GM12878 (cell line): ENCODE measurements around the gene PYGO1. TPM values are rescaled to one million over a fixed set of nuclear protein-coding genes. Genes with fewer than 3 reads are reported as not detected.

Source experiments
- ATAC-seq: fragments of 200-7000 bp; cut with Tn5 transposase; 3 replicates; pipeline ENCODE4 v1.9.1; 2020; ENCODE audit warnings: mild to moderate bottlenecking, moderate library complexity
- BruUV-seq: library from RNA; stranded (reverse); fragments of 400-500 nt; replicated peaks from 2 replicates; lab custom pipeline; 2021; lab: Mats Ljungman, UMichigan
- CTCF ChIA-PET: fragments of 300-600 bp; sonication (Branson Sonifier 250); formaldehyde crosslinking; extraction: SDS; loops from one replicate; lab custom pipeline; 2021; ENCODE audit warnings: inconsistent platforms; lab: Yijun Ruan, JAX
- POLR2A ChIA-PET: fragments of 350-600 bp; formaldehyde crosslinking; extraction: SDS; loops from one replicate; lab custom pipeline; 2021; ENCODE audit warnings: inconsistent platforms; lab: Charles Lee
- RAD21 ChIA-PET: fragments of 300-600 bp; sonication (Branson Sonifier 250); formaldehyde crosslinking; loops from one replicate; lab custom pipeline; 2023; ENCODE audit warnings: antibody characterized with exemption; ENCODE audit not compliant: unreplicated experiment; lab: Charles Lee
- SMC1A ChIA-PET: fragments of 300-600 bp; sonication (Branson Sonifier 250); formaldehyde crosslinking; loops from one replicate; lab custom pipeline; 2023; ENCODE audit not compliant: unreplicated experiment, uncharacterized antibody; lab: Charles Lee
- DNase-seq: peaks from one replicate; pipeline ENCODE4 v3.0.0-alpha.2; 2011; ENCODE audit warnings: low read depth, low spot score
- FAIRE-seq: peaks from 3 replicates; lab custom pipeline; 2011; peaks lifted over from hg19 to GRCh38; lab: Jason Lieb, UNC
- H2AFZ ChIP-seq: 2 replicates; pipeline ENCODE4 v1.6.0; 2011; ENCODE audit warnings: low read depth, low read length, control low read depth; ENCODE audit not compliant: control insufficient read depth
- H3K27ac ChIP-seq: 2 replicates; pipeline ENCODE4 v1.5.1; 2011; ENCODE audit warnings: control low read depth; ENCODE audit not compliant: control insufficient read depth, insufficient read depth
- H3K27me3 ChIP-seq, 2 experiments: replicated peaks in 1 of 2; 2 replicates each; pipeline versions ENCODE4 v1.6.0 to v1.6.1; 2011; ENCODE audit warnings: low read length in 1 of 2; ENCODE audit not compliant: control insufficient read depth in 2 of 2, insufficient read depth in 2 of 2
- H3K36me3 ChIP-seq, 2 experiments: 2 replicates each; pipeline ENCODE4 v1.5.1; 2011; ENCODE audit warnings: low read length in 1 of 2; ENCODE audit not compliant: control insufficient read depth in 2 of 2, insufficient read depth in 2 of 2
- H3K4me1 ChIP-seq: 2 replicates; pipeline ENCODE4 v1.6.1; 2011; ENCODE audit warnings: mild to moderate bottlenecking, low read length, moderate library complexity, mixed read lengths; ENCODE audit not compliant: control insufficient read depth, insufficient read depth
- H3K4me2 ChIP-seq: 2 replicates; pipeline ENCODE4 v1.6.0; 2011; ENCODE audit warnings: control low read depth; ENCODE audit not compliant: control insufficient read depth, insufficient read depth
- H3K4me3 ChIP-seq: fragments of 200-600 bp; sonication (generic); 2 replicates; pipeline ENCODE4 v1.5.1; 2016
- H3K79me2 ChIP-seq: 2 replicates; pipeline ENCODE4 v1.6.0; 2011; ENCODE audit warnings: low read length; ENCODE audit not compliant: control insufficient read depth, insufficient read depth
- H3K9ac ChIP-seq: 2 replicates; pipeline ENCODE4 v1.8.0; 2011; ENCODE audit warnings: low read length, control low read depth, mixed read lengths; ENCODE audit not compliant: control insufficient read depth, insufficient read depth
- H3K9me3 ChIP-seq: replicated peaks from 3 replicates; pipeline ENCODE4 v1.5.1; 2011; ENCODE audit warnings: mild to moderate bottlenecking, low read length; ENCODE audit not compliant: control insufficient read depth, insufficient read depth
- H4K20me1 ChIP-seq: 2 replicates; pipeline ENCODE4 v1.6.0; 2011; ENCODE audit not compliant: control insufficient read depth, insufficient read depth
- ATF7 ChIP-seq: fragments of 450-650 bp; IDR thresholded peaks from 2 replicates; pipeline ENCODE4 v1.6.1; 2016; ENCODE audit warnings: low read depth, mild to moderate bottlenecking
- CHD4 ChIP-seq: fragments of 200-600 bp; sonication (generic); IDR thresholded peaks from 2 replicates; pipeline ENCODE4 v1.6.1; 2016; ENCODE audit warnings: mild to moderate bottlenecking
- IKZF2 ChIP-seq, 2 experiments: fragments of 450-650 bp; IDR thresholded peaks; 2 replicates each; pipeline ENCODE4 v1.6.1; 2017; ENCODE audit warnings: mild to moderate bottlenecking in 2 of 2, moderate library complexity in 2 of 2
- PAX8 ChIP-seq: fragments of 450-650 bp; IDR thresholded peaks from 2 replicates; pipeline ENCODE4 v1.6.1; 2017; ENCODE audit warnings: mild to moderate bottlenecking, moderate library complexity
- RFX5 ChIP-seq: IDR thresholded peaks from 2 replicates; pipeline ENCODE4 v1.6.1; 2011; ENCODE audit warnings: low read depth, low read length, improper control_type of control experiment
- TCF3 ChIP-seq: IDR thresholded peaks from 2 replicates; pipeline ENCODE4 v1.6.1; 2012; ENCODE audit warnings: low read depth, mild to moderate bottlenecking, low read length, borderline replicate concordance; ENCODE audit not compliant: insufficient read depth
- ZNF24 ChIP-seq: fragments of 450-650 bp; IDR thresholded peaks from 2 replicates; pipeline ENCODE4 v1.6.1; 2017; ENCODE audit warnings: antibody characterized with exemption, mild to moderate bottlenecking
- ZNF274 ChIP-seq: IDR thresholded peaks from one replicate; pipeline ENCODE4 v1.8.0; 2011; ENCODE audit not compliant: insufficient read length, insufficient read depth
- WGBS: methylation state at CpG from one replicate; pipeline ENCODE4 v1.1.6; 2016; ENCODE audit warnings: low lambda C conversion rate; ENCODE audit not compliant: insufficient replicate concordance, insufficient coverage; ENCODE audit errors: missing lambda C conversion rate; 5-methylcytosine and 5-hydroxymethylcytosine counted together
- in situ Hi-C: fragments of 300-500 bp; cut with MboI; formaldehyde crosslinking; loops from 9 replicates; pipeline ENCODE4 v1.14.3; 2018; ENCODE audit warnings: mixed read lengths
- intact Hi-C: fragments of 100-400 bp; cut with micrococcal nuclease; formaldehyde crosslinking; loops from one replicate; pipeline ENCODE4 v1.14.2; 2022; ENCODE audit not compliant: unreplicated experiment
- polyA plus RNA-seq, 11 experiments: library from polyadenylated mRNA; depleted of rRNA in 4 of 11; unstranded in 6 of 11; stranded (reverse) in 5 of 11; fragments of >200 nt; fragmentation: Nextera tagmentation in 4 of 11; fragmentation: Illumina TruSeq in 1 of 11; extraction: Ambion mirVana in 4 of 11; extraction: Trizol in 1 of 11; gene quantifications; 1 replicate in 1 of 11; 2 replicates in 10 of 11; pipeline versions ENCODE4 v1.2.1 to v1.2.3, GENCODE V29; 2011 to 2016; ENCODE audit warnings: inconsistent platforms in 2 of 11, missing spikeins in 2 of 11, low read depth in 1 of 11
- total RNA-seq, 4 experiments: library from RNA; depleted of rRNA in 3 of 4; stranded (reverse); fragments of >200 nt in 3 of 4; fragmentation: Illumina TruSeq in 1 of 4; extraction: Trizol in 1 of 4; gene quantifications; 2 replicates each; pipeline versions ENCODE4 v1.2.1 to v1.2.3, GENCODE V29; 2013 to 2021
- TF ChIP-seq, protein P1 (sequence below): fragments of 450-650 bp; formaldehyde crosslinking; IDR thresholded peaks from 2 replicates; pipeline ENCODE4 v1.4.0; 2020; ENCODE audit warnings: mild to moderate bottlenecking, moderate library complexity
- TF ChIP-seq, protein P2 (sequence below): fragments of 450-650 bp; IDR thresholded peaks from 2 replicates; pipeline ENCODE4 v1.6.1; 2016; ENCODE audit warnings: mild to moderate bottlenecking, moderate library complexity, borderline replicate concordance
- TF ChIP-seq, protein P3 (sequence below): fragments of 450-650 bp; IDR thresholded peaks from 2 replicates; pipeline ENCODE4 v1.6.1; 2018; ENCODE audit warnings: borderline replicate concordance, mild to moderate bottlenecking; ENCODE audit not compliant: partially characterized antibody
- TF ChIP-seq, protein P4 (sequence below): IDR thresholded peaks from 2 replicates; pipeline ENCODE4 v1.6.1; 2011; ENCODE audit warnings: mild to moderate bottlenecking, low read depth, low read length, moderate library complexity; ENCODE audit not compliant: insufficient replicate concordance

The PYGO1 gene
- total and polyA plus RNA-seq, 10 of the 15 experiments (the other 5 are each of a cell fraction or from before 2014, with no cell fraction given), result 0.01 TPM; not detected in 9

DNA sequence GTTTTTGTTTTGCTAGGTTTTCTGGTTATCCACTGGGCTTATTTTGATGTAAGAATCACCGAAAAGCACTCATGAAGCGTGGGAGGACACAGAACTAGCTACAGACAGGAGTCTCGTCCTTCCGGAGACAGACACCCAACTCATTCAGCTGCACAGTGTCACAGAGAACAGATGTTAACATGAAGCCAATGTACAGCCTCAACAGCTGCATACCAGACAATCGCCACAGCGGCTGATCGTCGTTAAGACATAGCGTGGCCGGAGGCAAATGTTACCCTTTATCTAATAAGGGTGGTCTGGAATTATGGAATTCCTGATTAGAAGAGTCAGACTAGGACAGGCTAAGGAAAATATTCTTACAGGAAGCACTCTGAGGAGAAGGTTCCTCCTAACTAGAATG is 1.1 kb upstream of the PYGO1 start:
- H3K9me3 ChIP-seq, result no peaks in the 10 kb centered on the region; the same call in 2 of the 3 replicates
- H3K79me2 ChIP-seq, result no peaks in the 10 kb centered on the region
- DNase-seq (no peak), FAIRE-seq (no peak), ATAC-seq (no peak)
- no peak overlapping the region for H2AFZ ChIP-seq
- no peak overlapping the region for H3K4me2 ChIP-seq
- H3K4me1 ChIP-seq, result no peaks in the 10 kb centered on the region
- WGBS, result 97% methylated on average over 10 of the region's 10 CpGs
- no peaks in the 10 kb centered on the region for H4K20me1 ChIP-seq
- no peak overlapping the region for H3K9ac ChIP-seq
- H3K27me3 ChIP-seq, result peaks cover 1 to 26% of the 10 kb centered on the region in 2 experiments
- intact Hi-C loops (no loop called here), in situ Hi-C loops (no loop called here)
- ChIA-PET RAD21 (no interaction called here), SMC1A (no interaction called here)
- H3K27ac ChIP-seq, result no peak overlapping the region
- no TSS peak for BruUV-seq
- TF ChIP-seq PAX8 (no peak), RFX5 (no peak), ZNF274 (no peak), ZNF24 (no peak), IKZF2 (IDR thresholded peaks at IDR 0.05) (no peak), CHD4 (no peak), TCF3 (no peak), ATF7 (no peak)
- TF ChIP-seq, protein P1, sequence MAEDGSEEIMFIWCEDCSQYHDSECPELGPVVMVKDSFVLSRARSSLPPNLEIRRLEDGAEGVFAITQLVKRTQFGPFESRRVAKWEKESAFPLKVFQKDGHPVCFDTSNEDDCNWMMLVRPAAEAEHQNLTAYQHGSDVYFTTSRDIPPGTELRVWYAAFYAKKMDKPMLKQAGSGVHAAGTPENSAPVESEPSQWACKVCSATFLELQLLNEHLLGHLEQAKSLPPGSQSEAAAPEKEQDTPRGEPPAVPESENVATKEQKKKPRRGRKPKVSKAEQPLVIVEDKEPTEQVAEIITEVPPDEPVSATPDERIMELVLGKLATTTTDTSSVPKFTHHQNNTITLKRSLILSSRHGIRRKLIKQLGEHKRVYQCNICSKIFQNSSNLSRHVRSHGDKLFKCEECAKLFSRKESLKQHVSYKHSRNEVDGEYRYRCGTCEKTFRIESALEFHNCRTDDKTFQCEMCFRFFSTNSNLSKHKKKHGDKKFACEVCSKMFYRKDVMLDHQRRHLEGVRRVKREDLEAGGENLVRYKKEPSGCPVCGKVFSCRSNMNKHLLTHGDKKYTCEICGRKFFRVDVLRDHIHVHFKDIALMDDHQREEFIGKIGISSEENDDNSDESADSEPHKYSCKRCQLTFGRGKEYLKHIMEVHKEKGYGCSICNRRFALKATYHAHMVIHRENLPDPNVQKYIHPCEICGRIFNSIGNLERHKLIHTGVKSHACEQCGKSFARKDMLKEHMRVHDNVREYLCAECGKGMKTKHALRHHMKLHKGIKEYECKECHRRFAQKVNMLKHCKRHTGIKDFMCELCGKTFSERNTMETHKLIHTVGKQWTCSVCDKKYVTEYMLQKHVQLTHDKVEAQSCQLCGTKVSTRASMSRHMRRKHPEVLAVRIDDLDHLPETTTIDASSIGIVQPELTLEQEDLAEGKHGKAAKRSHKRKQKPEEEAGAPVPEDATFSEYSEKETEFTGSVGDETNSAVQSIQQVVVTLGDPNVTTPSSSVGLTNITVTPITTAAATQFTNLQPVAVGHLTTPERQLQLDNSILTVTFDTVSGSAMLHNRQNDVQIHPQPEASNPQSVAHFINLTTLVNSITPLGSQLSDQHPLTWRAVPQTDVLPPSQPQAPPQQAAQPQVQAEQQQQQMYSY, result no peak
- TF ChIP-seq, protein P2, sequence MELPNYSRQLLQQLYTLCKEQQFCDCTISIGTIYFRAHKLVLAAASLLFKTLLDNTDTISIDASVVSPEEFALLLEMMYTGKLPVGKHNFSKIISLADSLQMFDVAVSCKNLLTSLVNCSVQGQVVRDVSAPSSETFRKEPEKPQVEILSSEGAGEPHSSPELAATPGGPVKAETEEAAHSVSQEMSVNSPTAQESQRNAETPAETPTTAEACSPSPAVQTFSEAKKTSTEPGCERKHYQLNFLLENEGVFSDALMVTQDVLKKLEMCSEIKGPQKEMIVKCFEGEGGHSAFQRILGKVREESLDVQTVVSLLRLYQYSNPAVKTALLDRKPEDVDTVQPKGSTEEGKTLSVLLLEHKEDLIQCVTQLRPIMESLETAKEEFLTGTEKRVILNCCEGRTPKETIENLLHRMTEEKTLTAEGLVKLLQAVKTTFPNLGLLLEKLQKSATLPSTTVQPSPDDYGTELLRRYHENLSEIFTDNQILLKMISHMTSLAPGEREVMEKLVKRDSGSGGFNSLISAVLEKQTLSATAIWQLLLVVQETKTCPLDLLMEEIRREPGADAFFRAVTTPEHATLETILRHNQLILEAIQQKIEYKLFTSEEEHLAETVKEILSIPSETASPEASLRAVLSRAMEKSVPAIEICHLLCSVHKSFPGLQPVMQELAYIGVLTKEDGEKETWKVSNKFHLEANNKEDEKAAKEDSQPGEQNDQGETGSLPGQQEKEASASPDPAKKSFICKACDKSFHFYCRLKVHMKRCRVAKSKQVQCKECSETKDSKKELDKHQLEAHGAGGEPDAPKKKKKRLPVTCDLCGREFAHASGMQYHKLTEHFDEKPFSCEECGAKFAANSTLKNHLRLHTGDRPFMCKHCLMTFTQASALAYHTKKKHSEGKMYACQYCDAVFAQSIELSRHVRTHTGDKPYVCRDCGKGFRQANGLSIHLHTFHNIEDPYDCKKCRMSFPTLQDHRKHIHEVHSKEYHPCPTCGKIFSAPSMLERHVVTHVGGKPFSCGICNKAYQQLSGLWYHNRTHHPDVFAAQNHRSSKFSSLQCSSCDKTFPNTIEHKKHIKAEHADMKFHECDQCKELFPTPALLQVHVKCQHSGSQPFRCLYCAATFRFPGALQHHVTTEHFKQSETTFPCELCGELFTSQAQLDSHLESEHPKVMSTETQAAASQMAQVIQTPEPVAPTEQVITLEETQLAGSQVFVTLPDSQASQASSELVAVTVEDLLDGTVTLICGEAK, result no peak
- TF ChIP-seq, protein P3, sequence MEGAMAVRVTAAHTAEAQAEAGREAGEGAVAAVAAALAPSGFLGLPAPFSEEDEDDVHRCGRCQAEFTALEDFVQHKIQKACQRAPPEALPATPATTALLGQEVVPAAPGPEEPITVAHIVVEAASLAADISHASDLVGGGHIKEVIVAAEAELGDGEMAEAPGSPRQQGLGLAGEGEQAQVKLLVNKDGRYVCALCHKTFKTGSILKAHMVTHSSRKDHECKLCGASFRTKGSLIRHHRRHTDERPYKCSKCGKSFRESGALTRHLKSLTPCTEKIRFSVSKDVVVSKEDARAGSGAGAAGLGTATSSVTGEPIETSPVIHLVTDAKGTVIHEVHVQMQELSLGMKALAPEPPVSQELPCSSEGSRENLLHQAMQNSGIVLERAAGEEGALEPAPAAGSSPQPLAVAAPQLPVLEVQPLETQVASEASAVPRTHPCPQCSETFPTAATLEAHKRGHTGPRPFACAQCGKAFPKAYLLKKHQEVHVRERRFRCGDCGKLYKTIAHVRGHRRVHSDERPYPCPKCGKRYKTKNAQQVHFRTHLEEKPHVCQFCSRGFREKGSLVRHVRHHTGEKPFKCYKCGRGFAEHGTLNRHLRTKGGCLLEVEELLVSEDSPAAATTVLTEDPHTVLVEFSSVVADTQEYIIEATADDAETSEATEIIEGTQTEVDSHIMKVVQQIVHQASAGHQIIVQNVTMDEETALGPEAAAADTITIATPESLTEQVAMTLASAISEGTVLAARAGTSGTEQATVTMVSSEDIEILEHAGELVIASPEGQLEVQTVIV, result no peak
- TF ChIP-seq, protein P4, sequence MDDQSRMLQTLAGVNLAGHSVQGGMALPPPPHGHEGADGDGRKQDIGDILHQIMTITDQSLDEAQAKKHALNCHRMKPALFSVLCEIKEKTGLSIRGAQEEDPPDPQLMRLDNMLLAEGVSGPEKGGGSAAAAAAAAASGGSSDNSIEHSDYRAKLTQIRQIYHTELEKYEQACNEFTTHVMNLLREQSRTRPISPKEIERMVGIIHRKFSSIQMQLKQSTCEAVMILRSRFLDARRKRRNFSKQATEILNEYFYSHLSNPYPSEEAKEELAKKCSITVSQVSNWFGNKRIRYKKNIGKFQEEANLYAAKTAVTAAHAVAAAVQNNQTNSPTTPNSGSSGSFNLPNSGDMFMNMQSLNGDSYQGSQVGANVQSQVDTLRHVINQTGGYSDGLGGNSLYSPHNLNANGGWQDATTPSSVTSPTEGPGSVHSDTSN, result no peak
- TF ChIP-seq, all 136 proteins: peak for 0
- POLR2A ChIA-PET, result no interaction called here
- no peaks in the 10 kb centered on the region for H3K36me3 ChIP-seq
- CTCF ChIA-PET, result no interaction called here
- H3K4me3 ChIP-seq, result no peak overlapping the region
